ENCODE results near the gene CD109.
"Not testable (repeated sequence)": the region's sequence is repeated elsewhere in the genome, so short reads cannot be mapped to it uniquely, and the experiment has no call there.

CD109 gene

GRCh38 chr6:73695619-73696421, at the start of gene CD109:
Gene CD109 (plus strand): TSS chr6:73696203. CDS start chr6:73696216, 13 bp downstream.
- peak; percentile 83 for DNase-seq

- DNase-seq, result no peak
These were observed 47.8 kb upstream of the CD109 start for GRCh38 chr6:73648166-73648565.

- DNase-seq, result no peak
These were observed 46.2 kb upstream of the CD109 start for GRCh38 chr6:73649783-73650182.

- DNase-seq, result peak; percentile 66
These were observed 43.1 kb upstream of the CD109 start for GRCh38 chr6:73652637-73653570.

- DNase-seq, result peak; percentile 95
These were observed 42.2 kb upstream of the CD109 start, which contains the start of gene SLC17A5 for GRCh38 chr6:73653571-73654424. Gene SLC17A5 (minus strand): TSS chr6:73653992. CDS start chr6:73653886, 106 bp downstream.

- DNase-seq, result no peak
These were observed 40.6 kb upstream of the CD109 start for GRCh38 chr6:73655341-73655917.

GRCh38 chr6:73656531-73657145, 39.4 kb upstream of the CD109 start:
- no peak for DNase-seq

- DNase-seq, result no peak
These were observed 38.8 kb upstream of the CD109 start for GRCh38 chr6:73657201-73657600.

GRCh38 chr6:73664701-73665100, 31.3 kb upstream of the CD109 start:
- DNase-seq, result no peak

GRCh38 chr6:73665686-73666319, 30.2 kb upstream of the CD109 start:
- DNase-seq, result no peak

- DNase-seq, result no peak
These were observed 29.6 kb upstream of the CD109 start for GRCh38 chr6:73666393-73666792.

- DNase-seq, result no peak
These were observed 28.2 kb upstream of the CD109 start for GRCh38 chr6:73667798-73668197.

GRCh38 chr6:73669005-73669404, 27.0 kb upstream of the CD109 start:
- DNase-seq, result no peak

- no peak for DNase-seq
These were observed 23.9 kb upstream of the CD109 start for GRCh38 chr6:73671911-73672685.

GRCh38 chr6:73675466-73676098, 20.4 kb upstream of the CD109 start:
- DNase-seq, result peak; percentile 70

- no peak for DNase-seq
These were observed 17.0 kb upstream of the CD109 start for GRCh38 chr6:73679009-73679408.

- not testable (repeated sequence) for DNase-seq
These were observed 16.2 kb upstream of the CD109 start for GRCh38 chr6:73679846-73680245.

GRCh38 chr6:73680289-73680918, 15.6 kb upstream of the CD109 start:
- no peak for DNase-seq

GRCh38 chr6:73683574-73683973, 12.4 kb upstream of the CD109 start:
- not testable (repeated sequence) for DNase-seq

Measured in retina (tissue), 1 donor.